A673 (cell line): Measurements from ENCODE around the gene ZBTB44. TPM values are rescaled to one million over a fixed set of nuclear protein-coding genes. Genes with fewer than 3 reads are reported as not detected.

Source experiments
- Bru-seq: library from RNA; stranded (reverse); fragments of 400-500 nt; gene quantifications from one replicate; lab custom pipeline; 2021; lab: Mats Ljungman, UMichigan
- BruChase-seq, 2 experiments: library from RNA; stranded (reverse); fragments of 400-500 nt; gene quantifications; one replicate each; lab custom pipeline; 2021; lab: Mats Ljungman, UMichigan
- BruUV-seq: library from RNA; stranded (reverse); fragments of 400-500 nt; replicated peaks from 2 replicates; lab custom pipeline; 2021; lab: Mats Ljungman, UMichigan
- CTCF ChIA-PET: fragments of 300-600 bp; sonication (Branson Sonifier 250); formaldehyde crosslinking; loops from one replicate; lab custom pipeline; 2022; ENCODE audit warnings: antibody characterized with exemption; lab: Charles Lee
- POLR2A ChIA-PET: fragments of 300-600 bp; sonication (Branson Sonifier 250); formaldehyde crosslinking; loops from one replicate; lab custom pipeline; 2022; ENCODE audit warnings: antibody characterized with exemption; ENCODE audit not compliant: low non-redundant PET; lab: Charles Lee
- DNase-seq: peaks from one replicate; pipeline ENCODE4 v3.0.0-alpha.2; 2015; ENCODE audit warnings: low spot score
- H3K27ac ChIP-seq: fragments of 200-600 bp; sonication (generic); 2 replicates; pipeline ENCODE4 v1.5.1; 2016; ENCODE audit warnings: mixed run types, low read depth, mild to moderate bottlenecking, mixed read lengths, antibody characterized with exemption, low read length; ENCODE audit not compliant: poor library complexity, severe bottlenecking
- H3K27me3 ChIP-seq: fragments of 200-600 bp; sonication (generic); replicated peaks from 2 replicates; pipeline ENCODE4 v1.6.1; 2017; ENCODE audit warnings: mixed run types, low read depth, mild to moderate bottlenecking, mixed read lengths, antibody characterized with exemption, low read length; ENCODE audit not compliant: insufficient read depth, poor library complexity
- H3K36me3 ChIP-seq: fragments of 200-600 bp; sonication (generic); 2 replicates; pipeline ENCODE4 v1.6.1; 2016; ENCODE audit warnings: mixed run types, mild to moderate bottlenecking, mixed read lengths, antibody characterized with exemption, low read length; ENCODE audit not compliant: insufficient read depth, poor library complexity, severe bottlenecking
- H3K4me1 ChIP-seq: fragments of 200-600 bp; sonication (generic); 2 replicates; pipeline ENCODE4 v1.6.1; 2017; ENCODE audit warnings: mixed run types, mild to moderate bottlenecking, mixed read lengths, antibody characterized with exemption, low read length; ENCODE audit not compliant: insufficient read depth, poor library complexity, severe bottlenecking
- H3K4me3 ChIP-seq: fragments of 200-600 bp; sonication (generic); 2 replicates; pipeline ENCODE4 v1.5.1; 2016; ENCODE audit warnings: low read depth, mixed run types, mild to moderate bottlenecking, mixed read lengths, low read length; ENCODE audit not compliant: poor library complexity, severe bottlenecking
- H3K9me3 ChIP-seq: fragments of 200-600 bp; sonication (generic); 2 replicates; pipeline ENCODE4 v1.6.1; 2016; ENCODE audit warnings: mixed run types, low read depth, mild to moderate bottlenecking, mixed read lengths, antibody characterized with exemption, low read length; ENCODE audit not compliant: poor library complexity, severe bottlenecking
- CTCF ChIP-seq: fragments of 300-800, 200-600 bp; sonication (generic); conservative IDR thresholded peaks from 2 replicates; pipeline ENCODE4 v1.5.1; 2017; ENCODE audit warnings: low read depth, mild to moderate bottlenecking, antibody characterized with exemption, low read length, moderate library complexity, mixed read lengths
- EZH2 ChIP-seq: fragments of 200-600 bp; sonication (generic); IDR thresholded peaks from 2 replicates; pipeline ENCODE4 v1.6.1; 2017; ENCODE audit warnings: borderline replicate concordance, low read depth, mild to moderate bottlenecking, mixed read lengths, antibody characterized with exemption, low read length; ENCODE audit not compliant: poor library complexity, severe bottlenecking
- intact Hi-C: fragments of 100-400 bp; cut with micrococcal nuclease; formaldehyde crosslinking; loops from one replicate; pipeline ENCODE4 v1.10.0; 2022; ENCODE audit not compliant: unreplicated experiment
- long read RNA-seq: library from polyadenylated mRNA; stranded (forward); transcript quantifications from one replicate; pipeline ENCODE4 v2.0.0, GENCODE V29; 2022
- total RNA-seq: library from RNA; stranded (reverse); gene quantifications from 2 replicates; pipeline ENCODE4 v1.2.3, GENCODE V29; 2021

The ZBTB44 gene
- total RNA-seq (36.6 and 37.0 TPM in 2 replicates), Bru-seq, nascent RNA (percentile 84 among the genes with signal in this experiment), BruChase-seq, experiment 1, labeled RNA remaining after a 2-hour chase (percentile 86 among the genes with signal in this experiment), BruChase-seq, experiment 2, labeled RNA remaining after a 6-hour chase (percentile 87 among the genes with signal in this experiment)
- long read RNA-seq, full-length matches to known transcripts = 1 of 22 reads
- long read RNA-seq, partial matches to known transcripts = 7 of 22 reads
- long read RNA-seq, other reads (novel, unspliced or antisense) = 14 of 22 reads

- peak within 1 kb of the TSS; percentile 79 for H3K27ac ChIP-seq
- intact Hi-C loops = no loop called here
- no peaks in the 10 kb centered on the region for H3K36me3 ChIP-seq
- H3K27me3 ChIP-seq = no peaks in the 10 kb centered on the region
- ChIA-PET CTCF (no interaction called here), POLR2A (no interaction called here)
- BruUV-seq = no TSS peak
- TF ChIP-seq CTCF (no peak), EZH2 (no peak)
- H3K9me3 ChIP-seq = no peaks in the 10 kb centered on the region
- peaks cover 17% of the 10 kb centered on the region for H3K4me1 ChIP-seq
- peak within 1 kb of the TSS; percentile 81 for H3K4me3 ChIP-seq
- peak; percentile 94 for DNase-seq
These were observed at the start of gene ZBTB44 for GRCh38 chr11:130314750-130315285. TSS of gene ZBTB44 (minus strand) at chr11:130314917. CDS start at chr11:130261873, 53,044 bp downstream.

- ChIA-PET POLR2A (interaction anchor here (0.7 kb wide), 1 partner anchor 146 kb away, joined by 3 read pairs; no protein-coding TSS in a partner anchor), CTCF (no interaction called here)
- no peak for DNase-seq
- Histone ChIP-seq H3K27ac (no peak overlapping the region), H3K4me3 (no peak overlapping the region), H3K4me1 (no peaks in the 10 kb centered on the region), H3K36me3 (no peaks in the 10 kb centered on the region), H3K27me3 (peaks cover 4% of the 10 kb centered on the region), H3K9me3 (no peaks in the 10 kb centered on the region)
- no peak for TF ChIP-seq CTCF
- no peak for TF ChIP-seq EZH2
- no TSS peak for BruUV-seq
- intact Hi-C loops = no loop called here
These were observed 44.7 kb upstream of the ZBTB44 start for GRCh38 chr11:130359419-130359818.

GRCh38 chr11:130358398-130358797 lies 43.7 kb upstream of the ZBTB44 start:
- H3K4me1 ChIP-seq = no peaks in the 10 kb centered on the region
- ChIA-PET POLR2A (no interaction called here), CTCF (no interaction called here)
- peaks cover 6% of the 10 kb centered on the region for H3K27me3 ChIP-seq
- H3K36me3 ChIP-seq = no peaks in the 10 kb centered on the region
- no peaks in the 10 kb centered on the region for H3K9me3 ChIP-seq
- DNase-seq = no peak
- no peak overlapping the region for H3K27ac ChIP-seq
- intact Hi-C loops = no loop called here
- BruUV-seq = no TSS peak
- TF ChIP-seq CTCF (no peak), EZH2 (no peak)
- no peak overlapping the region for H3K4me3 ChIP-seq
